Panc1 (cell line): ENCODE data around the gene POLK. TPM values are rescaled to one million over a fixed set of nuclear protein-coding genes. Genes with fewer than 3 reads are reported as not detected.

Source experiments
- ATAC-seq: fragments of 200-7000 bp; cut with Tn5 transposase; 2 replicates; pipeline ENCODE4 v1.9.1; 2020; ENCODE audit warnings: mild to moderate bottlenecking, moderate library complexity
- BruUV-seq: library from RNA; stranded (reverse); fragments of 400-500 nt; replicated peaks from 2 replicates; lab custom pipeline; 2021; lab: Mats Ljungman, UMichigan
- CTCF ChIA-PET: fragments of 300-600 bp; sonication (Branson Sonifier 250); formaldehyde crosslinking; loops from one replicate; lab custom pipeline; 2022; ENCODE audit warnings: antibody characterized with exemption; lab: Charles Lee
- POLR2A ChIA-PET: fragments of 300-600 bp; sonication (Branson Sonifier 250); formaldehyde crosslinking; loops from one replicate; lab custom pipeline; 2022; ENCODE audit warnings: antibody characterized with exemption; lab: Charles Lee
- DNase-seq: peaks from one replicate; pipeline ENCODE4 v3.0.0-alpha.2; 2010; ENCODE audit warnings: low read depth, low spot score
- H3K27ac ChIP-seq: 2 replicates; pipeline ENCODE4 v1.5.1; 2011; ENCODE audit warnings: mild to moderate bottlenecking, low read length, inconsistent platforms
- H3K27me3 ChIP-seq: fragments of 200-500 bp; sonication (Bioruptor generic); 2 replicates; pipeline ENCODE4 v1.6.0; 2014; ENCODE audit warnings: low read length, inconsistent platforms; ENCODE audit not compliant: control insufficient read depth, insufficient read depth
- H3K36me3 ChIP-seq: fragments of 200-500 bp; sonication (Bioruptor generic); 2 replicates; pipeline ENCODE4 v1.5.1; 2014; ENCODE audit warnings: inconsistent platforms, mild to moderate bottlenecking, low read length, moderate library complexity; ENCODE audit not compliant: control insufficient read depth, insufficient read depth
- H3K4me1 ChIP-seq: 2 replicates; pipeline ENCODE4 v1.5.1; 2011; ENCODE audit warnings: inconsistent platforms, mild to moderate bottlenecking, low read length, moderate library complexity; ENCODE audit not compliant: control insufficient read depth, insufficient read depth
- H3K4me3 ChIP-seq, 2 experiments: 2 replicates each; pipeline ENCODE4 v1.5.1; 2011 to 2012; ENCODE audit warnings: low read depth in 2 of 2, low read length in 2 of 2, mild to moderate bottlenecking in 2 of 2, inconsistent platforms in 1 of 2, moderate library complexity in 1 of 2
- H3K9me3 ChIP-seq: fragments of 200-500 bp; sonication (Bioruptor generic); 2 replicates; pipeline ENCODE4 v1.5.1; 2014; ENCODE audit warnings: low read depth, mild to moderate bottlenecking, inconsistent platforms, low read length, moderate library complexity; ENCODE audit not compliant: control insufficient read depth, insufficient read depth
- POLR2AphosphoS5 ChIP-seq: IDR thresholded peaks from 2 replicates; pipeline ENCODE4 v1.6.1; 2012; ENCODE audit warnings: mild to moderate bottlenecking, low read depth, low read length, moderate library complexity
- REST ChIP-seq, 2 experiments: IDR thresholded peaks; 2 replicates each; pipeline ENCODE4 v1.6.1; 2011 to 2012; ENCODE audit warnings: low read depth in 2 of 2, control low read depth in 1 of 2, low read length in 1 of 2, mild to moderate bottlenecking in 1 of 2, moderate library complexity in 1 of 2; ENCODE audit not compliant: insufficient read depth in 1 of 2
- SIN3A ChIP-seq: IDR thresholded peaks from 2 replicates; pipeline ENCODE4 v1.6.1; 2012; ENCODE audit warnings: low read depth, mild to moderate bottlenecking, low read length, moderate library complexity, borderline replicate concordance; ENCODE audit not compliant: insufficient read depth
- TCF7L2 ChIP-seq: IDR thresholded peaks from 2 replicates; pipeline ENCODE4 v1.6.1; 2011; ENCODE audit warnings: mild to moderate bottlenecking, low read depth, low read length, inconsistent platforms
- in situ Hi-C: cut with HindIII; loops from 2 replicates; pipeline ENCODE4 v1.10.0; 2016; ENCODE audit warnings: low sequenced_read_pairs, low pct_unique_long_range_greater_than_20kb
- intact Hi-C: fragments of 100-400 bp; cut with micrococcal nuclease; formaldehyde crosslinking; loops from one replicate; pipeline ENCODE4 v1.10.0; 2022; ENCODE audit not compliant: unreplicated experiment
- total RNA-seq: library from RNA; stranded (reverse); gene quantifications from one replicate; pipeline ENCODE4 v1.2.1, GENCODE V29; 2021; ENCODE audit not compliant: unreplicated experiment
- TF ChIP-seq, protein P1 (sequence below): fragments of 450-650 bp; IDR thresholded peaks from 2 replicates; pipeline ENCODE4 v1.5.1; 2017; ENCODE audit warnings: mild to moderate bottlenecking

The POLK gene
- total RNA-seq, 1 experiment from 2014 or later, result 21.3 TPM

DNA sequence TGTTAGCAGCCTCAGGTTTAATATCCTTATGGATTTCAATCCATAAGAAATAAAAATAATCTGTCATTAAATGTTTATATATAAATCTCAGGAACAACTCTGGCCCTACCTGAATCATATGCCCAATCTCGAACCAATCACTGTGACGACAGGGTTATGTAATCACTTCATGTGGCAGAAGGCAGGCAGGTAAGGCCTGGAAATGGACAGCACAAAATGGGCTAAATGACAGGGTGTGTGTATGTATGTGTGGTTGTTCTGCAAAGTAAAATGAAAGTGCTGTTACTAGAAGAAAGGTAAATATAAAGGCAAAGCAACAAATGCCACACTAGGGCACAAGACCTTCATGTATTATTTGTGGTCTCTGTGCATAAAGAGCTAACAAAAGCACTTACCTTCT, 119.2 kb downstream of the POLK start:
- Histone ChIP-seq H3K27me3 (no peaks in the 10 kb centered on the region), H3K27ac (no peak overlapping the region), H3K4me1 (no peaks in the 10 kb centered on the region), H3K4me3 (no peak overlapping the region), H3K36me3 (no peaks in the 10 kb centered on the region), H3K9me3 (no peaks in the 10 kb centered on the region)
- ATAC-seq, result no peak
- ChIA-PET POLR2A (no interaction called here), CTCF (no interaction called here)
- in situ Hi-C loops (no loop called here), intact Hi-C loops (no loop called here)
- DNase-seq, result no peak
- no peak for TF ChIP-seq TCF7L2
- TF ChIP-seq SIN3A, result no peak
- TF ChIP-seq, protein P1, sequence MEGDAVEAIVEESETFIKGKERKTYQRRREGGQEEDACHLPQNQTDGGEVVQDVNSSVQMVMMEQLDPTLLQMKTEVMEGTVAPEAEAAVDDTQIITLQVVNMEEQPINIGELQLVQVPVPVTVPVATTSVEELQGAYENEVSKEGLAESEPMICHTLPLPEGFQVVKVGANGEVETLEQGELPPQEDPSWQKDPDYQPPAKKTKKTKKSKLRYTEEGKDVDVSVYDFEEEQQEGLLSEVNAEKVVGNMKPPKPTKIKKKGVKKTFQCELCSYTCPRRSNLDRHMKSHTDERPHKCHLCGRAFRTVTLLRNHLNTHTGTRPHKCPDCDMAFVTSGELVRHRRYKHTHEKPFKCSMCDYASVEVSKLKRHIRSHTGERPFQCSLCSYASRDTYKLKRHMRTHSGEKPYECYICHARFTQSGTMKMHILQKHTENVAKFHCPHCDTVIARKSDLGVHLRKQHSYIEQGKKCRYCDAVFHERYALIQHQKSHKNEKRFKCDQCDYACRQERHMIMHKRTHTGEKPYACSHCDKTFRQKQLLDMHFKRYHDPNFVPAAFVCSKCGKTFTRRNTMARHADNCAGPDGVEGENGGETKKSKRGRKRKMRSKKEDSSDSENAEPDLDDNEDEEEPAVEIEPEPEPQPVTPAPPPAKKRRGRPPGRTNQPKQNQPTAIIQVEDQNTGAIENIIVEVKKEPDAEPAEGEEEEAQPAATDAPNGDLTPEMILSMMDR, result no peak
- no peak for TF ChIP-seq REST (IDR thresholded peaks at IDR 0.05; ENCODE audit: insufficient read depth in 1 of 2, low read depth in 2 of 2, low read length in 1 of 2)
- no peak for TF ChIP-seq POLR2AphosphoS5
- BruUV-seq, result no TSS peak

- no peaks in the 10 kb centered on the region for H3K36me3 ChIP-seq
- ChIA-PET CTCF (no interaction called here), POLR2A (no interaction called here)
- intact Hi-C loops, result no loop called here
- H3K27me3 ChIP-seq, result no peaks in the 10 kb centered on the region
- no peak for ATAC-seq
- no peak overlapping the region for H3K27ac ChIP-seq
- no peaks in the 10 kb centered on the region for H3K4me1 ChIP-seq
- TF ChIP-seq REST (IDR thresholded peaks at IDR 0.05; ENCODE audit: insufficient read depth in 1 of 2, low read depth in 2 of 2, low read length in 1 of 2), result no peak
- TF ChIP-seq, protein P1, result no peak
- no peak for TF ChIP-seq SIN3A
- no peak for TF ChIP-seq TCF7L2
- no peak for TF ChIP-seq POLR2AphosphoS5
- no peak for DNase-seq
- in situ Hi-C loops, result no loop called here
- H3K9me3 ChIP-seq, result no peaks in the 10 kb centered on the region
- no TSS peak for BruUV-seq
- no peak overlapping the region for H3K4me3 ChIP-seq
These were observed 120.6 kb downstream of the POLK start for GRCh38 chr5:75632321-75632720.
